SH-SY5Y (cell line): ENCODE data around the gene PFKP.

Experiments used
- GATA2 ChIP-seq: IDR thresholded peaks from 2 replicates; pipeline ENCODE4 v1.6.1; 2011; ENCODE audit warnings: mild to moderate bottlenecking, low read depth, low read length
- GATA3 ChIP-seq: IDR thresholded peaks from 2 replicates; pipeline ENCODE4 v1.6.1; 2011; ENCODE audit warnings: low read depth, mild to moderate bottlenecking, low read length, moderate library complexity

DNA sequence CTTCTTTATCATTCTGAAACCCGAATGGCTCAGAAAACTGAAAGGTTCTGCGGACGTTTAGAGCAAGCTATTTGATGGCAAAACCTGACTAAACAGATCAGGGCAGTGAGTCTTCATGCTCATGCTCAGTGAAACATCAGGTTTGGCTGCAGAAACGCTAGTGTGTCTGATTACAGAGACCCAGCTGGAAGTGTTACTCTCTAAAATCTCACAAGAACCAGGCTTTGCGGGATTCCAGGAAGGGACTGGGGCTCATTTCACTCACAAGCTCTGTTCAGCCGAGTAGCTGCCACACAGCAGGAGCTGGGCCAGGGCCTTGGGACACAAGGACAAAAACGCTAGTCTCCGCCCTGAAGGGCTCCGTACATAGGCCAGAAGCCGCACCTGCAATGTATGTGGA is 102.3 kb downstream of the PFKP start:
- no peak for TF ChIP-seq GATA3
- TF ChIP-seq GATA2, result no peak
